VCaP (cell line): ENCODE measurements around the gene CENPN.

Source experiments
- H3K27ac ChIP-seq: fragments of 450-650 bp; 2 replicates; pipeline ENCODE4 v1.5.1; 2017
- CTCF ChIP-seq: fragments of 450-650 bp; conservative IDR thresholded peaks from 2 replicates; pipeline ENCODE4 v1.5.1; 2017; ENCODE audit warnings: mild to moderate bottlenecking, moderate library complexity

Gene CENPN

GRCh38 chr16:81070979-81071378, 64.0 kb downstream of the CENPN start:
- no peak for TF ChIP-seq CTCF

GRCh38 chr16:81071805-81072204, 64.8 kb downstream of the CENPN start:
- no peak for TF ChIP-seq CTCF
- H3K27ac ChIP-seq = no peak overlapping the region

More at GRCh38 chr16:81070979-81071378, 64.0 kb downstream of the CENPN start:
- no peak overlapping the region for H3K27ac ChIP-seq

GRCh38 chr16:81073560-81074330, 66.7 kb downstream of the CENPN start:
- no peak for TF ChIP-seq CTCF
- peak overlapping the region; percentile 45 for H3K27ac ChIP-seq

- peak overlapping the region; percentile 80 for H3K27ac ChIP-seq
- no peak for TF ChIP-seq CTCF
Measured at GRCh38 chr16:81076566-81077075, 69.6 kb downstream of the CENPN start.

GRCh38 chr16:81077076-81077940, 70.3 kb downstream of the CENPN start, which contains the start of gene C16orf46:
Gene C16orf46 (minus strand): TSS chr16:81077238. CDS start chr16:81063955, 13,283 bp downstream.
- no peak for TF ChIP-seq CTCF
- H3K27ac ChIP-seq = peak within 1 kb of the TSS; percentile 80

GRCh38 chr16:81080233-81080632, 73.2 kb downstream of the CENPN start:
- TF ChIP-seq CTCF = no peak
- no peak overlapping the region for H3K27ac ChIP-seq

- no peak for TF ChIP-seq CTCF
- H3K27ac ChIP-seq = no peak overlapping the region
Measured at GRCh38 chr16:81081014-81081413, 74.0 kb downstream of the CENPN start.
